CD14-positive monocyte (primary cell): ENCODE measurements around the gene PELI2. TPM values are rescaled to one million over a fixed set of nuclear protein-coding genes. Genes with fewer than 3 reads are reported as not detected.
A peak's percentile ranks its signal among the peaks of the same experiment; 100 is the strongest.

Source experiments
- DNase-seq, 3 donors: peaks; one replicate each; pipeline ENCODE4 v3.0.0-alpha.2; 2011 to 2022
- H2AFZ ChIP-seq: 2 replicates; pipeline ENCODE4 v1.6.0; 2012; ENCODE audit warnings: mild to moderate bottlenecking, low read depth, low read length, inconsistent platforms; ENCODE audit not compliant: insufficient read depth, poor library complexity, severe bottlenecking
- H3K27ac ChIP-seq, 2 donors: 1 replicate in 1 of 2; 2 replicates in 1 of 2; pipeline ENCODE4 v1.5.1; 2012 to 2013; ENCODE audit warnings: low read length in 2 of 2, control low read depth in 1 of 2, inconsistent platforms in 1 of 2, low read depth in 1 of 2, mild to moderate bottlenecking in 1 of 2
- H3K27me3 ChIP-seq, 2 donors: one replicate each; pipeline versions ENCODE4 v1.6.0 to v1.6.1; 2011 to 2013; ENCODE audit warnings: low read length in 2 of 2; ENCODE audit not compliant: control insufficient read depth in 2 of 2, insufficient read depth in 2 of 2
- H3K36me3 ChIP-seq, 2 donors: replicated peaks in 1 of 2; 1 replicate in 1 of 2; 2 replicates in 1 of 2; pipeline versions ENCODE4 v1.5.1 to v1.6.1; 2012 to 2013; ENCODE audit warnings: low read length in 2 of 2, control low read depth in 1 of 2, inconsistent platforms in 1 of 2, mild to moderate bottlenecking in 1 of 2; ENCODE audit not compliant: insufficient read depth in 2 of 2, control insufficient read depth in 1 of 2
- H3K4me1 ChIP-seq, 2 donors: 1 replicate in 1 of 2; 2 replicates in 1 of 2; pipeline versions ENCODE4 v1.5.1 to v1.6.1; 2012 to 2013; ENCODE audit warnings: low read length in 2 of 2, control low read depth in 1 of 2, inconsistent platforms in 1 of 2, mild to moderate bottlenecking in 1 of 2, moderate library complexity in 1 of 2; ENCODE audit not compliant: insufficient read depth in 2 of 2, control insufficient read depth in 1 of 2
- H3K4me2 ChIP-seq: replicated peaks from 2 replicates; pipeline ENCODE3; 2012; ENCODE audit warnings: low read length, moderate library complexity, mild to moderate bottlenecking; ENCODE audit not compliant: poor library complexity, severe bottlenecking; ENCODE audit errors: extremely low read depth
- H3K4me3 ChIP-seq, 3 experiments: fragments of 200-600 bp in 1 of 3; sonication (generic) in 1 of 3; replicated peaks in 1 of 3; 1 replicate in 2 of 3; 2 replicates in 1 of 3; pipeline ENCODE4 v1.5.1; 2011 to 2013; ENCODE audit warnings: low read length in 3 of 3, mild to moderate bottlenecking in 3 of 3, control low read depth in 2 of 3, low read depth in 2 of 3, inconsistent platforms in 1 of 3, moderate library complexity in 1 of 3
- H3K79me2 ChIP-seq: 2 replicates; pipeline ENCODE4 v1.6.0; 2012; ENCODE audit warnings: mild to moderate bottlenecking, control low read depth, inconsistent platforms, low read length, moderate library complexity; ENCODE audit not compliant: insufficient read depth
- H3K9ac ChIP-seq: 2 replicates; pipeline ENCODE4 v1.6.0; 2017; ENCODE audit warnings: low read length, mild to moderate bottlenecking; ENCODE audit not compliant: insufficient read depth, poor library complexity, severe bottlenecking
- H3K9me3 ChIP-seq, 2 donors: replicated peaks in 1 of 2; 1 replicate in 1 of 2; 2 replicates in 1 of 2; pipeline versions ENCODE4 v1.5.1 to v1.6.1; 2012 to 2013; ENCODE audit warnings: low read length in 2 of 2, control low read depth in 1 of 2; ENCODE audit not compliant: control insufficient read depth in 1 of 2, insufficient read depth in 1 of 2
- H4K20me1 ChIP-seq: 2 replicates; pipeline ENCODE4 v1.6.0; 2012; ENCODE audit warnings: mild to moderate bottlenecking, low read length, control low read depth, moderate library complexity; ENCODE audit not compliant: insufficient read depth
- H3K27ac Mint-ChIP-seq, 7 donors: one replicate each; pipeline ENCODE4 v1.8.0; 2020; ENCODE audit warnings: mild to moderate bottlenecking in 7 of 7, mixed read lengths in 7 of 7, moderate library complexity in 6 of 7, inconsistent platforms in 2 of 7
- H3K27me3 Mint-ChIP-seq, 3 donors: one replicate each; pipeline ENCODE4 v1.8.0; 2021 to 2022; ENCODE audit warnings: low read depth in 3 of 3, mild to moderate bottlenecking in 3 of 3, mixed read lengths in 3 of 3, moderate library complexity in 3 of 3, inconsistent platforms in 1 of 3
- H3K36me3 Mint-ChIP-seq, 2 donors: one replicate each; pipeline ENCODE4 v1.8.0; 2020; ENCODE audit warnings: mixed read lengths in 2 of 2, inconsistent platforms in 1 of 2, mild to moderate bottlenecking in 1 of 2
- H3K4me1 Mint-ChIP-seq: one replicate; pipeline ENCODE4 v1.8.0; 2020; ENCODE audit warnings: mild to moderate bottlenecking, mixed read lengths
- H3K4me3 Mint-ChIP-seq, 2 donors: one replicate each; pipeline ENCODE4 v1.8.0; 2020; ENCODE audit warnings: mild to moderate bottlenecking in 2 of 2, mixed read lengths in 2 of 2, moderate library complexity in 1 of 2
- H3K9me3 Mint-ChIP-seq, 7 donors: one replicate each; pipeline ENCODE4 v1.8.0; 2020 to 2022; ENCODE audit warnings: mixed read lengths in 7 of 7, mild to moderate bottlenecking in 6 of 7, moderate library complexity in 6 of 7, inconsistent platforms in 2 of 7
- WGBS: methylation state at CpG from one replicate; pipeline ENCODE4 v1.1.5; 2013; ENCODE audit warnings: missing lambda C conversion rate; ENCODE audit not compliant: insufficient coverage; 5-methylcytosine and 5-hydroxymethylcytosine counted together
- intact Hi-C, 2 donors: fragments of 100-400 bp; cut with micrococcal nuclease; formaldehyde crosslinking; loops; one replicate each; pipeline versions ENCODE4 v1.15.0 to v1.15.1; 2023
- polyA plus RNA-seq, 3 donors: library from polyadenylated mRNA; depleted of rRNA in 1 of 3; unstranded in 2 of 3; stranded (reverse) in 1 of 3; fragments of 300-500 nt in 2 of 3; fragments of >200 nt in 1 of 3; fragmentation: Illumina TruSeq in 2 of 3; gene quantifications; 1 replicate in 2 of 3; 2 replicates in 1 of 3; pipeline ENCODE4 v1.2.3, GENCODE V29; 2012 to 2021
- TF ChIP-seq, protein P1 (sequence below): fragments of 200-600 bp; IDR thresholded peaks from one replicate; pipeline ENCODE4 v1.8.0; 2022; ENCODE audit warnings: antibody characterized with exemption, mild to moderate bottlenecking

Gene PELI2
- polyA plus RNA-seq, 3 donors: 10.1 to 35.8 (median 12.5) TPM

DNA sequence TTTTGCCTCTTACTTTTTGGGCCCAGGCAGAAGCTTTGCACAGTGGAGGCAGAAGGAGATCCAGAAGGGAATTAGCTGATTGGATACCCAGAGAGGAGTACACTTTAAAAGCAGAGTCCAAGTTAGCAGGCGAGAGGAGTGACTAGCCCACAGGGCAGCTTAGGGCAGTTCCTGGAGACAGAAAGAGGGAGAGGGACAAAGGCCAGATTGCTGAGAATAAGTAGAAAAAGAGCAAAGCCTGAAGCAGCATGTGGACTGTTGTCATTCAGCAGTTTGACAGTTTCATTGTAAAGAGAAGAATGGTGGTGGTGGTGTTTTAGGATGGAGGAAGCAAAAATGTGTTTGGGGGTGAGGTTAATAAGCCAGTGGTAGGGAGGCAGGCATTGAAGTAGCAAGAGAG, 95.1 kb downstream of the PELI2 start:
- Mint-ChIP-seq H3K27me3 (no peaks in the 10 kb centered on the region), H3K4me3 (no peak overlapping the region), H3K27ac (peak overlapping the region in 3 of 7 donors; percentile 7 to 26 (median 12)), H3K36me3 (peaks cover 9 to 13% of the 10 kb centered on the region in 2 donors), H3K4me1 (peaks cover 9% of the 10 kb centered on the region), H3K9me3 (peaks cover 0 to 2% (median 0%) of the 10 kb centered on the region in 7 donors)
- Histone ChIP-seq H3K4me3 (no peak overlapping the region), H3K36me3 (no peaks in the 10 kb centered on the region), H3K9me3 (no peaks in the 10 kb centered on the region), H4K20me1 (peaks cover 100% of the 10 kb centered on the region), H3K9ac (no peak overlapping the region), H2AFZ (no peak overlapping the region), H3K79me2 (peaks cover 80% of the 10 kb centered on the region), H3K27ac (no peak overlapping the region), H3K27me3 (no peaks in the 10 kb centered on the region), H3K4me1 (peaks cover 5 to 17% of the 10 kb centered on the region in 2 donors), H3K4me2 (no peak overlapping the region)
- TF ChIP-seq, protein P1, sequence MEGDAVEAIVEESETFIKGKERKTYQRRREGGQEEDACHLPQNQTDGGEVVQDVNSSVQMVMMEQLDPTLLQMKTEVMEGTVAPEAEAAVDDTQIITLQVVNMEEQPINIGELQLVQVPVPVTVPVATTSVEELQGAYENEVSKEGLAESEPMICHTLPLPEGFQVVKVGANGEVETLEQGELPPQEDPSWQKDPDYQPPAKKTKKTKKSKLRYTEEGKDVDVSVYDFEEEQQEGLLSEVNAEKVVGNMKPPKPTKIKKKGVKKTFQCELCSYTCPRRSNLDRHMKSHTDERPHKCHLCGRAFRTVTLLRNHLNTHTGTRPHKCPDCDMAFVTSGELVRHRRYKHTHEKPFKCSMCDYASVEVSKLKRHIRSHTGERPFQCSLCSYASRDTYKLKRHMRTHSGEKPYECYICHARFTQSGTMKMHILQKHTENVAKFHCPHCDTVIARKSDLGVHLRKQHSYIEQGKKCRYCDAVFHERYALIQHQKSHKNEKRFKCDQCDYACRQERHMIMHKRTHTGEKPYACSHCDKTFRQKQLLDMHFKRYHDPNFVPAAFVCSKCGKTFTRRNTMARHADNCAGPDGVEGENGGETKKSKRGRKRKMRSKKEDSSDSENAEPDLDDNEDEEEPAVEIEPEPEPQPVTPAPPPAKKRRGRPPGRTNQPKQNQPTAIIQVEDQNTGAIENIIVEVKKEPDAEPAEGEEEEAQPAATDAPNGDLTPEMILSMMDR: no peak
- 100% methylated on average over 1 of the region's 1 CpG for WGBS
- intact Hi-C loops: no loop called here
- no peak for DNase-seq

GRCh38 chr14:56215180-56215579, 97.0 kb downstream of the PELI2 start:
- no peak for DNase-seq
- Mint-ChIP-seq H3K4me1 (peaks cover 12% of the 10 kb centered on the region), H3K4me3 (no peak overlapping the region), H3K27ac (no peak overlapping the region), H3K9me3 (peaks cover 0 to 2% (median 0%) of the 10 kb centered on the region in 7 donors), H3K27me3 (no peaks in the 10 kb centered on the region), H3K36me3 (peaks cover 9 to 13% of the 10 kb centered on the region in 2 donors)
- Histone ChIP-seq H3K27ac (no peak overlapping the region), H2AFZ (no peak overlapping the region), H3K36me3 (no peaks in the 10 kb centered on the region), H4K20me1 (peaks cover 100% of the 10 kb centered on the region), H3K9me3 (no peaks in the 10 kb centered on the region), H3K4me2 (no peak overlapping the region), H3K4me1 (peaks cover 5 to 21% of the 10 kb centered on the region in 2 donors), H3K79me2 (peaks cover 72% of the 10 kb centered on the region), H3K27me3 (no peaks in the 10 kb centered on the region), H3K4me3 (no peak overlapping the region), H3K9ac (no peak overlapping the region)
- intact Hi-C loops: no loop called here
- TF ChIP-seq, protein P1: no peak
- no CpG with 5 or more reads among the region's 3 CpGs for WGBS
